ENCODE results near the gene TSPAN5. TPM values are rescaled to one million over a fixed set of nuclear protein-coding genes. Genes with fewer than 3 reads are reported as not detected.

The TSPAN5 gene
- total RNA-seq, 1 donor from 2014 or later: 21.8 TPM

DNA sequence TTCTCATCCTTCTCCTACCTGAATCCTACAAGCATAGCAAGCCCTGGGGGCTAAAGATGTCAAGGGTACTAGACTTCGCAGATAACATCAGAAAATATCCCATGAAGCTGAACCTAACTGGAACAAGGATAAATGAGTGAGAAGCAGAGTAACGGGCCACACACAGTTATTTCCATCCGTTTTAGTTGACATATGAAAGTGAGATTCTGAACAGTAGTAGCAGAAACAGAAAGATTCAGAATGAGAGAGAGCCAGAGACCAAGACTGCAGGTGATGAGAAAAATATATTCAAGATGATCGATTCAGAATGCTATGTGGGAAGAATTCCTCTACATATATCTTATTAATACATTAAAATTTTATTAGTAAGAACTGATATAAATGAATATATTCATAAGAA, 165.1 kb downstream of the TSPAN5 start:
- no peaks in the 10 kb centered on the region for H3K4me1 Mint-ChIP-seq (ENCODE audit: unreplicated experiment)
- TF ChIP-seq, protein P1, sequence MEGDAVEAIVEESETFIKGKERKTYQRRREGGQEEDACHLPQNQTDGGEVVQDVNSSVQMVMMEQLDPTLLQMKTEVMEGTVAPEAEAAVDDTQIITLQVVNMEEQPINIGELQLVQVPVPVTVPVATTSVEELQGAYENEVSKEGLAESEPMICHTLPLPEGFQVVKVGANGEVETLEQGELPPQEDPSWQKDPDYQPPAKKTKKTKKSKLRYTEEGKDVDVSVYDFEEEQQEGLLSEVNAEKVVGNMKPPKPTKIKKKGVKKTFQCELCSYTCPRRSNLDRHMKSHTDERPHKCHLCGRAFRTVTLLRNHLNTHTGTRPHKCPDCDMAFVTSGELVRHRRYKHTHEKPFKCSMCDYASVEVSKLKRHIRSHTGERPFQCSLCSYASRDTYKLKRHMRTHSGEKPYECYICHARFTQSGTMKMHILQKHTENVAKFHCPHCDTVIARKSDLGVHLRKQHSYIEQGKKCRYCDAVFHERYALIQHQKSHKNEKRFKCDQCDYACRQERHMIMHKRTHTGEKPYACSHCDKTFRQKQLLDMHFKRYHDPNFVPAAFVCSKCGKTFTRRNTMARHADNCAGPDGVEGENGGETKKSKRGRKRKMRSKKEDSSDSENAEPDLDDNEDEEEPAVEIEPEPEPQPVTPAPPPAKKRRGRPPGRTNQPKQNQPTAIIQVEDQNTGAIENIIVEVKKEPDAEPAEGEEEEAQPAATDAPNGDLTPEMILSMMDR (IDR thresholded peaks at IDR 0.05; ENCODE audit: unreplicated experiment): no peak

DNA sequence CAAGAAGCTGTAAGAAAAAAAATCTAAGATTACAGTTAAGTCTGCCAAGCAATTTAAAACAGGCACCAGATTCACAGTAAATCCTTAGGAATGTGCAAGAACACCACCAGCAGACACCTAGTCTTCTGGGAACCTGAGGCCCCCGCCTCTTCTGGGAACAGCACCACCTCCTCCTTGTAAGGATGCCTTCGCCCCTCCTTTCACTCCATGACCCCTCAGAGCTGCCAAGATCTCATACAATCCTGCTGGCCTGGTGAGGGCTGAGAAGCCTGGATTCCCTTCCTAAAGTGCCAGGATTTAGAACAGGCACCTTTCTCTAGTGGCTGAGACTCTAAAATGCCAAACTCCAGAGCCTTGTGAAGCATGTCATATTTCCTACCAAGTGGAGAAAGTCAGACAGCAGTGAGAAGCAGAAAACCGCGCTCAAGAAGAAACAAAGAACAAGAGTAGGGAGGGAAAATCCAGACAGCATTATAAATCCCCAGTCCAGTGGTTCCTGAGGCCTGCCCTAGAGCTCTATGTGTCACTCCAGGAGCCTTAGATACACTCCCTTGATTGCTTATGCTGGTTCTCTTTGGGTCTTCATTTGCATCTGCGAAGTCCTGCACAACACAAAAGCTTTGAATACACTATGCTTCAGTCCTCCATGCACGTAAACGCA, 166.4 kb downstream of the TSPAN5 start:
- TF ChIP-seq, protein P1 (IDR thresholded peaks at IDR 0.05; ENCODE audit: unreplicated experiment): no peak
- DNase-seq (ENCODE audit: low spot score): no peak
- Mint-ChIP-seq H3K4me1 (ENCODE audit: unreplicated experiment) (no peaks in the 10 kb centered on the region), H3K36me3 (ENCODE audit: low read depth, unreplicated experiment) (no peaks in the 10 kb centered on the region), H3K27ac (ENCODE audit: unreplicated experiment) (no peak overlapping the region), H3K27me3 (ENCODE audit: unreplicated experiment) (no peaks in the 10 kb centered on the region), H3K4me3 (ENCODE audit: unreplicated experiment) (no peak overlapping the region), H3K9me3 (ENCODE audit: unreplicated experiment) (no peaks in the 10 kb centered on the region)

More for the DNA sequence above, 165.1 kb downstream of the TSPAN5 start:
- no peak for DNase-seq (ENCODE audit: low spot score)
- H3K9me3 Mint-ChIP-seq (ENCODE audit: unreplicated experiment): no peaks in the 10 kb centered on the region
- no peak overlapping the region for H3K4me3 Mint-ChIP-seq (ENCODE audit: unreplicated experiment)
- H3K36me3 Mint-ChIP-seq (ENCODE audit: low read depth, unreplicated experiment): peaks cover 4% of the 10 kb centered on the region
- H3K27me3 Mint-ChIP-seq (ENCODE audit: unreplicated experiment): no peaks in the 10 kb centered on the region
- H3K27ac Mint-ChIP-seq (ENCODE audit: unreplicated experiment): no peak overlapping the region

DNA sequence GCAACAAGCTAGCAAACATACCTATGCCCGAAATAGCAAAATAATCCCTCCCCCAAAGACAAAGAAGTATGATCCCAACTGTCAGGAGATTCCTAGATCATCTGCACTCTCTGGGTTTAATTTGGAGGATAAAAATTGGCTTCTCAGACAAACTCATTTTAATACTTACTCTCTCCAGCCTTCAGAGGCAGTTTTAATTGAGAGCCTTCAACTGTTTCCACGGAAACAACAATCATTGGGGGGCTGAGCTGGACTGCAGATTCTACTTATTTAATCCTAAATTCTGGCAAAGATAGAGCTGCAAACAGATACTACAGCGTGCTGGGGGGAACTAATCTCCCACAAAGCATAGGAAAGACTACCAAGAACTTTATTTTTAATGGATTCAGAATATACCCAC, 168.2 kb downstream of the TSPAN5 start:
- Mint-ChIP-seq H3K36me3 (ENCODE audit: low read depth, unreplicated experiment) (no peaks in the 10 kb centered on the region), H3K27me3 (ENCODE audit: unreplicated experiment) (no peaks in the 10 kb centered on the region), H3K4me3 (ENCODE audit: unreplicated experiment) (no peak overlapping the region), H3K4me1 (ENCODE audit: unreplicated experiment) (no peaks in the 10 kb centered on the region), H3K9me3 (ENCODE audit: unreplicated experiment) (no peaks in the 10 kb centered on the region), H3K27ac (ENCODE audit: unreplicated experiment) (no peak overlapping the region)
- TF ChIP-seq, protein P1 (IDR thresholded peaks at IDR 0.05; ENCODE audit: unreplicated experiment): no peak
- no peak for DNase-seq (ENCODE audit: low spot score)

DNA sequence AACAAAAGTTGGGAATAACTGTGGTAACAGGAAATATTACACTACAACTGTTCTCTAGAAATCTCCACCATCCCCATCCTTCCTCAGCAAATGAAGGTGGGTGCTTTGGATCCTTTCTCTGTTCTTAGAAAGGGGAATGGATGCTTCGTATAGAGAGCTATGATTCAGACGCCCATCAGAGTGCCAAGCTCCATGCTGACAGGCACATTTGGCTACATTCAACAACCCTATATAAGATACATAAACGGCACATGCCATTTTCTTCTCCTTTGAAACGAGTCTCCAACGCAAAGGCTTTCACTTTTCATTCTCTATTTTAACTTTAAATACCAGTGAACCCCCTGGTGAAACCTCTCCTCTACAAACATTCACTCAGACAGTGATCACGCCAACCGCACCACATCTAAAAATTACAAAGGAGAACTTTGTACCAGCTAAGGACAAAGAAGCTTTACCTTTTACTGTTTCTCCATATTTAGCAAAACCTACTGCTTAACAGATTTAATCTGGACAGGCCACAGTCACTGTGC, 172.5 kb downstream of the TSPAN5 start:
- Mint-ChIP-seq H3K27ac (ENCODE audit: unreplicated experiment) (no peak overlapping the region), H3K9me3 (ENCODE audit: unreplicated experiment) (no peaks in the 10 kb centered on the region), H3K4me1 (ENCODE audit: unreplicated experiment) (no peaks in the 10 kb centered on the region), H3K4me3 (ENCODE audit: unreplicated experiment) (no peak overlapping the region), H3K27me3 (ENCODE audit: unreplicated experiment) (no peaks in the 10 kb centered on the region), H3K36me3 (ENCODE audit: low read depth, unreplicated experiment) (no peaks in the 10 kb centered on the region)
- TF ChIP-seq, protein P1 (IDR thresholded peaks at IDR 0.05; ENCODE audit: unreplicated experiment): no peak
- no peak for DNase-seq (ENCODE audit: low spot score)

DNA sequence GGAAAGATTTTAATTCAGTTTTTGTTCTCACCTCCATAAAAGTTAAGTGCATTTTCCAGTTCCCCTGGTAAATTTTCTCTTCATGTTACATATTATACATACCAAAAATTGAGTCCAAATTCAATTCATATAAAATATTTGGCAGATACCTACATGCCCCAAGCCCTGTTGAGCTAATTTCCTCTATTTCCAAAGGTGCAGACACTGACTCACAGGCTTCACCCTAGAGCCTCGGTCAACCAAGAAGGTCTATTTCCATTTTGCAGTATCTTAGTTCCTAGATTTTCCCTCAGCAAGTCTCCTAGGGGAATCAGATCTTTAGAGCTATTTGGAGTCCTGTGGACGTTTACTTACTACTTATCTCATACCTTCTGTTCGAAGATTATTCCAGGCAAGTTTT, 174.4 kb downstream of the TSPAN5 start:
- no peak for DNase-seq (ENCODE audit: low spot score)
- no peaks in the 10 kb centered on the region for H3K4me1 Mint-ChIP-seq (ENCODE audit: unreplicated experiment)
- peaks cover under 1% of the 10 kb centered on the region for H3K36me3 Mint-ChIP-seq (ENCODE audit: low read depth, unreplicated experiment)
- TF ChIP-seq, protein P1 (IDR thresholded peaks at IDR 0.05; ENCODE audit: unreplicated experiment): no peak
- no peak overlapping the region for H3K27ac Mint-ChIP-seq (ENCODE audit: unreplicated experiment)
- H3K4me3 Mint-ChIP-seq (ENCODE audit: unreplicated experiment): no peak overlapping the region
- H3K9me3 Mint-ChIP-seq (ENCODE audit: unreplicated experiment): no peaks in the 10 kb centered on the region
- H3K27me3 Mint-ChIP-seq (ENCODE audit: unreplicated experiment): no peaks in the 10 kb centered on the region

Measured in endothelial cell (in vitro differentiated cells).